Lower leg skin (tissue), 4 donors: ENCODE results near the gene HDGFL1. TPM values are rescaled to one million over a fixed set of nuclear protein-coding genes. Genes with fewer than 3 reads are reported as not detected.

Source experiments
- DNase-seq, 2 donors: peaks; one replicate each; pipeline ENCODE4 v3.0.0-alpha.2; 2019; ENCODE audit warnings: low spot score in 2 of 2
- H3K4me3 ChIP-seq: fragments of 200-600 bp; sonication (generic); 2 replicates; pipeline ENCODE4 v1.5.1; 2017; ENCODE audit warnings: mild to moderate bottlenecking, low read depth; ENCODE audit not compliant: poor library complexity, severe bottlenecking
- CTCF ChIP-seq, 3 donors: fragments of 450-650 bp; IDR thresholded peaks; one replicate each; pipeline ENCODE4 v1.5.1; 2016; ENCODE audit warnings: antibody characterized with exemption in 3 of 3, mild to moderate bottlenecking in 3 of 3, moderate library complexity in 2 of 3
- POLR2A ChIP-seq, 2 donors: fragments of 450-650 bp; IDR thresholded peaks; one replicate each; pipeline ENCODE4 v1.6.1; 2016 to 2017; ENCODE audit warnings: antibody characterized with exemption in 2 of 2, mild to moderate bottlenecking in 1 of 2, moderate library complexity in 1 of 2
- WGBS, 2 donors: methylation state at CpG; one replicate each; pipeline ENCODE4 v1.1.5; 2018; 5-methylcytosine and 5-hydroxymethylcytosine counted together
- intact Hi-C: fragments of 100-400 bp; cut with DNase I; formaldehyde crosslinking; loops from one replicate; pipeline ENCODE4 v1.15.0; 2023; ENCODE audit warnings: low total_unique reads
- total RNA-seq, 4 donors: library from RNA; depleted of rRNA; stranded (reverse); fragments of >200 nt; gene quantifications; one replicate each; pipeline ENCODE4 v1.1.0, GENCODE V29; 2016

The HDGFL1 gene
- total RNA-seq, 4 donors from 2014 or later = not detected

GRCh38 chr6:22590423-22590822 is 21.1 kb downstream of the HDGFL1 start:
- TF ChIP-seq POLR2A (IDR thresholded peaks at IDR 0.05) = no peak
- TF ChIP-seq CTCF (IDR thresholded peaks at IDR 0.05) = no peak
- 84 to 85% methylated on average over 4 of the region's 4 CpGs for WGBS, 2 donors
- no peak for DNase-seq
- H3K4me3 ChIP-seq = no peak overlapping the region
- intact Hi-C loops = no loop called here

GRCh38 chr6:22593895-22594294 is 24.5 kb downstream of the HDGFL1 start:
- TF ChIP-seq POLR2A (IDR thresholded peaks at IDR 0.05) (no peak), CTCF (IDR thresholded peaks at IDR 0.05) (no peak)
- H3K4me3 ChIP-seq = no peak overlapping the region
- no peak for DNase-seq
- 88 to 95% methylated on average over 3 of the region's 3 CpGs for WGBS, 2 donors
- intact Hi-C loops = no loop called here

GRCh38 chr6:22596011-22596410 is 26.6 kb downstream of the HDGFL1 start:
- DNase-seq = no peak
- intact Hi-C loops = no loop called here

GRCh38 chr6:22598339-22598738 is 29.0 kb downstream of the HDGFL1 start:
- TF ChIP-seq CTCF (IDR thresholded peaks at IDR 0.05) (no peak), POLR2A (IDR thresholded peaks at IDR 0.05) (no peak)
- intact Hi-C loops = no loop called here
- 88 to 92% methylated on average over 4 of the region's 4 CpGs for WGBS, 2 donors
- H3K4me3 ChIP-seq = no peak overlapping the region
- no peak for DNase-seq

More at GRCh38 chr6:22596011-22596410, 26.6 kb downstream of the HDGFL1 start:
- TF ChIP-seq CTCF (IDR thresholded peaks at IDR 0.05) (no peak), POLR2A (IDR thresholded peaks at IDR 0.05) (no peak)
- no peak overlapping the region for H3K4me3 ChIP-seq

- DNase-seq = no peak
- TF ChIP-seq POLR2A (IDR thresholded peaks at IDR 0.05) = no peak
- no peak for TF ChIP-seq CTCF (IDR thresholded peaks at IDR 0.05)
- intact Hi-C loops = no loop called here
- H3K4me3 ChIP-seq = no peak overlapping the region
- 78 to 82% methylated on average over 4 of the region's 4 CpGs for whole genome bisulfite sequencing, 2 donors
These were observed 30.7 kb downstream of the HDGFL1 start for GRCh38 chr6:22600059-22600458.

- WGBS, 2 donors = 83 to 85% methylated on average over 5 of the region's 5 CpGs
These were observed 32.6 kb downstream of the HDGFL1 start for GRCh38 chr6:22601984-22602383.

More at GRCh38 chr6:22601984-22602383, 32.6 kb downstream of the HDGFL1 start:
- DNase-seq = no peak
- TF ChIP-seq CTCF (IDR thresholded peaks at IDR 0.05) = no peak
- TF ChIP-seq POLR2A (IDR thresholded peaks at IDR 0.05) = no peak
- no peak overlapping the region for H3K4me3 ChIP-seq
- intact Hi-C loops = no loop called here
